Stimulated activated naive B cell treated with anti-CD40 and anti-IgM and Interleukin-4, amounts not matched to agents 10 μg/mL and 1 μg/mL and 100 μg/mL, for 72 hours (primary cell): Measurements from ENCODE around the gene C17orf58.
A peak's percentile ranks its signal among the peaks of the same experiment; 100 is the strongest.
"Not testable (repeated sequence)": the region's sequence is repeated elsewhere in the genome, so short reads cannot be mapped to it uniquely, and the experiment has no call there.

Experiments
- ATAC-seq, 2 donors: fragments of 150-1000 bp; cut with Tn5 transposase; replicated peaks; 2 replicates each; pipeline ENCODE4 v1.10.0; 2021; ENCODE audit warnings: moderate library complexity in 1 of 2
- DNase-seq: peaks from one replicate; pipeline ENCODE4 v3.0.0; 2021
- H3K27ac Mint-ChIP-seq: one replicate; pipeline ENCODE4 v1.8.0; 2022; ENCODE audit warnings: mild to moderate bottlenecking, mixed read lengths
- H3K27me3 Mint-ChIP-seq, 2 donors: one replicate each; pipeline ENCODE4 v1.8.0; 2022; ENCODE audit warnings: mixed read lengths in 2 of 2
- H3K36me3 Mint-ChIP-seq, 2 donors: one replicate each; pipeline ENCODE4 v1.8.0; 2022; ENCODE audit warnings: mixed read lengths in 2 of 2, mild to moderate bottlenecking in 1 of 2
- H3K4me1 Mint-ChIP-seq, 2 donors: one replicate each; pipeline ENCODE4 v1.8.0; 2022; ENCODE audit warnings: mixed read lengths in 2 of 2, mild to moderate bottlenecking in 1 of 2
- H3K4me3 Mint-ChIP-seq, 2 donors: one replicate each; pipeline ENCODE4 v1.8.0; 2022; ENCODE audit warnings: mild to moderate bottlenecking in 2 of 2, mixed read lengths in 2 of 2, moderate library complexity in 1 of 2
- H3K9me3 Mint-ChIP-seq, 2 donors: one replicate each; pipeline ENCODE4 v1.8.0; 2022; ENCODE audit warnings: mixed read lengths in 2 of 2, mild to moderate bottlenecking in 1 of 2

C17orf58 gene

DNA sequence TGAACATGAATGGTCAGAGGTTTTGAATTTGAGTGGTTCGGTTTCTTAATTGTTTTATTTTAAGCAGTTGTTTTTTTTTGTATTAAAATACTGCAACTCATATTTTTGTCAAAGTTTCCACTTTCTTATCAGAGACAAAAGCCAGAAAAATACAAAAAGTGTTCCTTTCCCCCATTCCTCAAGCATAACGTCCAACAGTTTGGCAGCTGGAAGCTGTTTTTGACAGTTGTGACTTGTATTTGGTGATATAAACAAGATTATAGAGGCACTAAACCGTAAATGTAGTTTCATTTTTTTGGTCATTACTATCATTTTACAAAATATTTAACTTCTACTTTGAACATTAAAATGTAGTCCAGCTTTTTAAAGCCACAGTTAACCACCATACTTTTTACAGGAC lies 36.0 kb downstream of the C17orf58 start:
- ATAC-seq, H3K4me3 Mint-ChIP-seq, H3K27ac Mint-ChIP-seq, DNase-seq, H3K9me3 Mint-ChIP-seq, H3K27me3 Mint-ChIP-seq, H3K4me1 Mint-ChIP-seq: not testable (repeated sequence)
- H3K36me3 Mint-ChIP-seq = peaks cover 21 to 47% of the 10 kb centered on the region in 2 donors

DNA sequence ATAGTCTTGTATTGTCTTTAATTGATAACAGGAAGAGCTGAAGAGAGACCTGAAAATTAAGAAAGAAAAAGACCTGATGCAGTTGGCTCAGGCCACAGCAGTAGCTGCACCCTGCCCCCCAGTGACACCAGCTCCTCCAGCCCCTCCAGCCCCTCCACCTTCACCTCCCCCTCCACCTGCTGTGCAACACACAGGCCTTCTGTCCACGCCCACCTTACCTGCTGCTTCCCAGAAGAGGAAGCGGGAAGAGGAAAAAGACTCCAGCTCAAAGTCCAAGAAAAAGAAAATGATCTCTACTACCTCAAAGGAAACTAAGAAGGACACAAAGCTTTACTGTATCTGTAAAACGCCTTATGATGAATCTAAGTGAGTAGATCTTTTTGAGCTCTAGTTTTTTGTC lies 36.8 kb downstream of the C17orf58 start:
- peaks cover 3 to 9% of the 10 kb centered on the region in 2 donors for H3K4me1 Mint-ChIP-seq
- ATAC-seq (no peak), DNase-seq (no peak)
- peaks cover 17 to 45% of the 10 kb centered on the region in 2 donors for H3K36me3 Mint-ChIP-seq
- H3K9me3 Mint-ChIP-seq = no peaks in the 10 kb centered on the region
- H3K27ac Mint-ChIP-seq = peak overlapping the region; percentile 42
- H3K4me3 Mint-ChIP-seq = no peak overlapping the region
- H3K27me3 Mint-ChIP-seq = no peaks in the 10 kb centered on the region

- DNase-seq (no peak), ATAC-seq (no peak)
- Mint-ChIP-seq H3K36me3 (peaks cover 36 to 47% of the 10 kb centered on the region in 2 donors), H3K4me1 (no peaks in the 10 kb centered on the region), H3K27ac (peak overlapping the region; percentile 28), H3K27me3 (no peaks in the 10 kb centered on the region), H3K9me3 (no peaks in the 10 kb centered on the region), H3K4me3 (no peak overlapping the region)
Observed at GRCh38 chr17:67950945-67951344, 45.3 kb downstream of the C17orf58 start.

GRCh38 chr17:67947325-67947813 lies 48.9 kb downstream of the C17orf58 start:
- Mint-ChIP-seq H3K4me3 (no peak overlapping the region), H3K27me3 (no peaks in the 10 kb centered on the region), H3K9me3 (no peaks in the 10 kb centered on the region), H3K4me1 (peaks cover 0 to under 1% of the 10 kb centered on the region in 2 donors), H3K27ac (no peak overlapping the region), H3K36me3 (peaks cover 33 to 51% of the 10 kb centered on the region in 2 donors)
- ATAC-seq (no peak), DNase-seq (no peak)

DNA sequence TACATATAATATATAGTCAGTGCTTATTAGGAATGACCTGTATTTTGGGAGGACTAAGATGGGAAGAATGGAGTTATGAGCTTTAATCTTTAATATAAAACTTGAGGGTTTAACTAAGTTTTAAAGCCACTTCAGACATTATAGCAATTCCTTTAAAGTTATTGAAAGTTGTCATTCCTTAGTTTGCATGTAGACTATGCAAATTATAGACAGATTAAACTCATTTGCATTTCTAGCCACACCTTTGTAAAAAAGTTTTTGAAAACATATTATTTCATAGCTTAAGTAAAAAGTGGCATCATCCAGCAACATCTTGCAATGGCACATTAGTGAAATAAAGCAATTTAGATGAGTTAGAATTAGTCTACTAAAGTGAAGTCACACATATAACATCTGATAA lies 49.8 kb downstream of the C17orf58 start:
- H3K27me3 Mint-ChIP-seq = no peaks in the 10 kb centered on the region
- peaks cover 32 to 56% of the 10 kb centered on the region in 2 donors for H3K36me3 Mint-ChIP-seq
- peaks cover 0 to 8% of the 10 kb centered on the region in 2 donors for H3K4me1 Mint-ChIP-seq
- H3K9me3 Mint-ChIP-seq = no peaks in the 10 kb centered on the region
- DNase-seq = no peak
- no peak overlapping the region for H3K4me3 Mint-ChIP-seq
- no peak overlapping the region for H3K27ac Mint-ChIP-seq
- ATAC-seq = no peak

GRCh38 chr17:67944035-67944434 lies 52.2 kb downstream of the C17orf58 start:
- ATAC-seq (no peak), DNase-seq (no peak)
- H3K4me1 Mint-ChIP-seq = peaks cover 0 to 10% of the 10 kb centered on the region in 2 donors
- H3K27me3 Mint-ChIP-seq = no peaks in the 10 kb centered on the region
- no peaks in the 10 kb centered on the region for H3K9me3 Mint-ChIP-seq
- H3K4me3 Mint-ChIP-seq = no peak overlapping the region
- no peak overlapping the region for H3K27ac Mint-ChIP-seq
- peaks cover 28 to 60% of the 10 kb centered on the region in 2 donors for H3K36me3 Mint-ChIP-seq

- Mint-ChIP-seq H3K4me3 (no peak overlapping the region), H3K36me3 (peaks cover 24 to 62% of the 10 kb centered on the region in 2 donors), H3K4me1 (peaks cover 0 to 10% of the 10 kb centered on the region in 2 donors), H3K27ac (peak overlapping the region; percentile 39), H3K27me3 (no peaks in the 10 kb centered on the region), H3K9me3 (no peaks in the 10 kb centered on the region)
- DNase-seq (no peak), ATAC-seq (no peak)
Observed at GRCh38 chr17:67942810-67943209, 53.5 kb downstream of the C17orf58 start.
